KMS-11 (cell line): ENCODE measurements around the gene TMEM267.

ENCODE experiments used
- H2AFZ ChIP-seq: fragments of 200-600 bp; sonication (generic); 2 replicates; pipeline ENCODE4 v1.6.1; 2016; ENCODE audit warnings: antibody characterized with exemption, mixed run types, low read depth
- H3K27ac ChIP-seq: fragments of 200-600 bp; sonication (generic); 2 replicates; pipeline ENCODE4 v1.6.1; 2016; ENCODE audit warnings: mild to moderate bottlenecking, mixed run types
- H3K27me3 ChIP-seq: fragments of 200-600 bp; sonication (generic); 2 replicates; pipeline ENCODE4 v1.6.1; 2017; ENCODE audit warnings: mild to moderate bottlenecking, low read depth, mixed run types, moderate library complexity; ENCODE audit not compliant: insufficient read depth
- H3K36me3 ChIP-seq: fragments of 200-600 bp; sonication (generic); 2 replicates; pipeline ENCODE4 v1.6.1; 2017; ENCODE audit warnings: mild to moderate bottlenecking, mixed run types; ENCODE audit not compliant: insufficient read depth
- H3K4me1 ChIP-seq: fragments of 200-600 bp; sonication (generic); 2 replicates; pipeline ENCODE4 v1.6.1; 2016; ENCODE audit warnings: mild to moderate bottlenecking, low read depth, mixed run types; ENCODE audit not compliant: poor library complexity, severe bottlenecking
- H3K4me2 ChIP-seq: fragments of 200-600 bp; sonication (generic); 2 replicates; pipeline ENCODE4 v1.7.0; 2016; ENCODE audit warnings: mild to moderate bottlenecking, mixed run types
- H3K4me3 ChIP-seq: fragments of 200-600 bp; sonication (generic); IDR thresholded peaks from 2 replicates; pipeline ENCODE4 v1.6.1; 2017; ENCODE audit warnings: low read depth, low read length, mixed read lengths; ENCODE audit not compliant: insufficient read depth
- H3K79me2 ChIP-seq: fragments of 200-600 bp; sonication (generic); 2 replicates; pipeline ENCODE4 v1.6.1; 2016; ENCODE audit warnings: low read depth, mixed run types; ENCODE audit not compliant: insufficient read depth
- H3K9ac ChIP-seq: fragments of 200-600 bp; sonication (generic); 2 replicates; pipeline ENCODE4 v1.6.1; 2016; ENCODE audit warnings: mild to moderate bottlenecking, mixed run types
- H4K20me1 ChIP-seq: fragments of 200-600 bp; sonication (generic); 2 replicates; pipeline ENCODE4 v1.6.1; 2016; ENCODE audit warnings: mild to moderate bottlenecking, mixed run types; ENCODE audit not compliant: insufficient read depth
- CTCF ChIP-seq: fragments of 200-600 bp; sonication (generic); conservative IDR thresholded peaks from 2 replicates; pipeline ENCODE4 v1.6.1; 2017; ENCODE audit warnings: low read depth, mild to moderate bottlenecking, antibody characterized with exemption, low read length, moderate library complexity, mixed read lengths

The TMEM267 gene

GRCh38 chr5:43421450-43422133 lies 62.1 kb downstream of the TMEM267 start:
- no peaks in the 10 kb centered on the region for H3K36me3 ChIP-seq
- no peaks in the 10 kb centered on the region for H4K20me1 ChIP-seq
- H3K27ac ChIP-seq: no peak overlapping the region
- TF ChIP-seq CTCF: no peak
- no peaks in the 10 kb centered on the region for H3K4me1 ChIP-seq
- no peaks in the 10 kb centered on the region for H3K79me2 ChIP-seq
- no peak overlapping the region for H3K4me3 ChIP-seq
- no peaks in the 10 kb centered on the region for H3K27me3 ChIP-seq
- no peak overlapping the region for H3K4me2 ChIP-seq
- no peak overlapping the region for H3K9ac ChIP-seq
- no peak overlapping the region for H2AFZ ChIP-seq

GRCh38 chr5:43420241-43420640 lies 63.4 kb downstream of the TMEM267 start:
- no peaks in the 10 kb centered on the region for H4K20me1 ChIP-seq
- no peak overlapping the region for H3K4me2 ChIP-seq
- H3K9ac ChIP-seq: no peak overlapping the region
- TF ChIP-seq CTCF: no peak
- no peak overlapping the region for H2AFZ ChIP-seq
- H3K27me3 ChIP-seq: no peaks in the 10 kb centered on the region
- no peak overlapping the region for H3K27ac ChIP-seq
- no peak overlapping the region for H3K4me3 ChIP-seq
- H3K4me1 ChIP-seq: no peaks in the 10 kb centered on the region
- H3K79me2 ChIP-seq: no peaks in the 10 kb centered on the region
- H3K36me3 ChIP-seq: no peaks in the 10 kb centered on the region

- Histone ChIP-seq H3K4me1 (no peaks in the 10 kb centered on the region), H4K20me1 (no peaks in the 10 kb centered on the region), H3K4me2 (no peak overlapping the region), H3K79me2 (no peaks in the 10 kb centered on the region), H3K9ac (no peak overlapping the region), H3K27me3 (no peaks in the 10 kb centered on the region), H3K4me3 (no peak overlapping the region), H2AFZ (no peak overlapping the region), H3K27ac (no peak overlapping the region), H3K36me3 (no peaks in the 10 kb centered on the region)
- no peak for TF ChIP-seq CTCF
These were observed 65.1 kb downstream of the TMEM267 start for GRCh38 chr5:43418561-43418960.

GRCh38 chr5:43416803-43417394 lies 66.8 kb downstream of the TMEM267 start:
- no peaks in the 10 kb centered on the region for H4K20me1 ChIP-seq
- H2AFZ ChIP-seq: no peak overlapping the region
- no peak overlapping the region for H3K4me2 ChIP-seq
- no peak for TF ChIP-seq CTCF
- no peaks in the 10 kb centered on the region for H3K36me3 ChIP-seq
- no peak overlapping the region for H3K9ac ChIP-seq
- H3K79me2 ChIP-seq: no peaks in the 10 kb centered on the region
- no peaks in the 10 kb centered on the region for H3K27me3 ChIP-seq
- no peak overlapping the region for H3K4me3 ChIP-seq
- H3K4me1 ChIP-seq: no peaks in the 10 kb centered on the region
- no peak overlapping the region for H3K27ac ChIP-seq
